GM23248 (cell line): Measurements from ENCODE around the gene ZBTB40. TPM values are rescaled to one million over a fixed set of nuclear protein-coding genes. Genes with fewer than 3 reads are reported as not detected.

Experiments used
- DNase-seq: peaks from one replicate; pipeline ENCODE4 v3.0.0-alpha.2; 2015
- H2AFZ ChIP-seq: fragments of 200-600 bp; sonication (generic); 2 replicates; pipeline ENCODE4 v1.6.1; 2016; ENCODE audit warnings: antibody characterized with exemption
- H3F3A ChIP-seq: fragments of 200-600 bp; sonication (generic); 2 replicates; pipeline ENCODE4 v1.6.1; 2016; ENCODE audit warnings: mild to moderate bottlenecking, antibody characterized with exemption, mixed run types; ENCODE audit not compliant: insufficient read depth
- H3K27ac ChIP-seq: fragments of 200-600 bp; sonication (generic); 2 replicates; pipeline ENCODE4 v1.5.1; 2016; ENCODE audit warnings: mild to moderate bottlenecking
- H3K27me3 ChIP-seq: fragments of 200-600 bp; sonication (generic); replicated peaks from 2 replicates; pipeline ENCODE4 v1.6.1; 2016; ENCODE audit warnings: mild to moderate bottlenecking; ENCODE audit not compliant: insufficient read depth
- H3K36me3 ChIP-seq: fragments of 200-600 bp; sonication (generic); 2 replicates; pipeline ENCODE4 v1.6.1; 2016; ENCODE audit warnings: low read depth, mild to moderate bottlenecking
- H3K4me1 ChIP-seq: fragments of 200-600 bp; sonication (generic); 2 replicates; pipeline ENCODE4 v1.6.1; 2016; ENCODE audit warnings: mild to moderate bottlenecking; ENCODE audit not compliant: insufficient read depth
- H3K4me2 ChIP-seq: fragments of 200-600 bp; sonication (generic); one replicate; pipeline ENCODE4 v1.6.1; 2016; ENCODE audit warnings: mild to moderate bottlenecking; ENCODE audit not compliant: unreplicated experiment
- H3K4me3 ChIP-seq: fragments of 200-600 bp; sonication (generic); 2 replicates; pipeline ENCODE4 v1.5.1; 2016; ENCODE audit warnings: mild to moderate bottlenecking
- H3K79me2 ChIP-seq: fragments of 200-600 bp; sonication (generic); 2 replicates; pipeline ENCODE4 v1.6.1; 2016; ENCODE audit warnings: mild to moderate bottlenecking; ENCODE audit not compliant: insufficient read depth
- H3K9ac ChIP-seq: fragments of 200-600 bp; sonication (generic); 2 replicates; pipeline ENCODE4 v1.6.1; 2016; ENCODE audit warnings: mild to moderate bottlenecking
- H3K9me2 ChIP-seq: fragments of 200-600 bp; sonication (generic); 2 replicates; pipeline ENCODE4 v1.6.1; 2016; ENCODE audit warnings: mixed run types, mild to moderate bottlenecking, moderate library complexity; ENCODE audit not compliant: insufficient read depth
- H3K9me3 ChIP-seq: fragments of 200-600 bp; sonication (generic); one replicate; pipeline ENCODE4 v1.6.1; 2017; ENCODE audit warnings: low read depth
- H4K20me1 ChIP-seq: fragments of 200-600 bp; sonication (generic); 2 replicates; pipeline ENCODE4 v1.6.0; 2016; ENCODE audit not compliant: insufficient read depth
- EZH2 ChIP-seq: fragments of 200-600 bp; sonication (generic); IDR thresholded peaks from 2 replicates; pipeline ENCODE4 v1.6.1; 2018; ENCODE audit warnings: antibody characterized with exemption, mild to moderate bottlenecking; ENCODE audit not compliant: insufficient read depth, poor library complexity, severe bottlenecking
- EZH2phosphoT487 ChIP-seq: fragments of 200-600 bp; sonication (generic); IDR thresholded peaks from 2 replicates; pipeline ENCODE4 v1.6.1; 2018; ENCODE audit warnings: antibody characterized with exemption, moderate library complexity, mild to moderate bottlenecking, low read depth; ENCODE audit not compliant: insufficient read depth
- WGBS, 2 experiments: methylation state at CpG; one replicate each; pipeline ENCODE4 v1.1.6; 2015 to 2017; ENCODE audit warnings: low lambda C conversion rate in 2 of 2, low coverage in 1 of 2; ENCODE audit errors: missing lambda C conversion rate in 2 of 2; 5-methylcytosine and 5-hydroxymethylcytosine counted together
- in situ Hi-C: fragments of 300-500 bp; cut with MboI; formaldehyde crosslinking; loops from 2 replicates; pipeline ENCODE4 v1.15.0; 2020
- polyA plus RNA-seq: library from polyadenylated mRNA; unstranded; fragments of >200 nt; fragmentation: Nextera tagmentation; extraction: Ambion mirVana; gene quantifications from 2 replicates; pipeline ENCODE4 v1.2.1, GENCODE V29; 2016
- total RNA-seq: library from RNA; depleted of rRNA; stranded (reverse); fragments of >200 nt; shearing (Covaris generic); gene quantifications from 2 replicates; pipeline ENCODE4 v1.2.3, GENCODE V29; 2014

Gene ZBTB40
- total and polyA plus RNA-seq, 2 experiments from 2014 or later: 3.3 to 8.1 TPM

DNA sequence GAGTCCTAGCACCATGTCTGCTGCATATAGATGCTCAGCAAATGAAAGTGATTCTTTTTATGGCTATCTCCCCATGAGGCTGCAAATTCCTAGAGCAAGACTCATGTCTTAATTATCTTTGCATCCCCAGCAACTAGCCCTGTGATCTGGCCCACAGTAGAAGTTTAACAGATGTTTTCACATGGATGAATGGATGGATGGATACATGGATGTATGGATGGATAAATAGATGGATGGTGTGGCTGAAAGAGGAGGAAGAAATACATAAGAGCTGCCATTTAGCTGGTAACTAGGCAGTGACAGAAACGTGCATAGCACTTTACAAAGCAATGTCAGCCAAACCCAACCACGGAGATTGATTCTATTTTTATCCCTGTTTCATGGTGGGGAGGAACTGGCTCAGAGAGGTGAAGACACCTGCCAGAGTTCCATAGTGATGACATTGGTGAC, 32.7 kb upstream of the ZBTB40 start:
- Histone ChIP-seq H3K9me3 (no peaks in the 10 kb centered on the region), H3K4me1 (peaks cover 12% of the 10 kb centered on the region), H3K79me2 (no peaks in the 10 kb centered on the region), H4K20me1 (no peaks in the 10 kb centered on the region), H2AFZ (no peak overlapping the region), H3K27ac (no peak overlapping the region), H3F3A (no peaks in the 10 kb centered on the region), H3K9me2 (no peaks in the 10 kb centered on the region), H3K4me2 (peak overlapping the region; percentile 56), H3K36me3 (no peaks in the 10 kb centered on the region), H3K27me3 (no peaks in the 10 kb centered on the region), H3K4me3 (no peak overlapping the region), H3K9ac (no peak overlapping the region)
- DNase-seq: peak; percentile 78
- WGBS, 2 experiments: 2 to 3% methylated on average over 2 of the region's 2 CpGs
- TF ChIP-seq EZH2 (no peak), EZH2phosphoT487 (no peak)
- in situ Hi-C loops: loop anchor here (10.0 kb wide), 1 partner anchor 304 kb away; no protein-coding TSS in a partner anchor

DNA sequence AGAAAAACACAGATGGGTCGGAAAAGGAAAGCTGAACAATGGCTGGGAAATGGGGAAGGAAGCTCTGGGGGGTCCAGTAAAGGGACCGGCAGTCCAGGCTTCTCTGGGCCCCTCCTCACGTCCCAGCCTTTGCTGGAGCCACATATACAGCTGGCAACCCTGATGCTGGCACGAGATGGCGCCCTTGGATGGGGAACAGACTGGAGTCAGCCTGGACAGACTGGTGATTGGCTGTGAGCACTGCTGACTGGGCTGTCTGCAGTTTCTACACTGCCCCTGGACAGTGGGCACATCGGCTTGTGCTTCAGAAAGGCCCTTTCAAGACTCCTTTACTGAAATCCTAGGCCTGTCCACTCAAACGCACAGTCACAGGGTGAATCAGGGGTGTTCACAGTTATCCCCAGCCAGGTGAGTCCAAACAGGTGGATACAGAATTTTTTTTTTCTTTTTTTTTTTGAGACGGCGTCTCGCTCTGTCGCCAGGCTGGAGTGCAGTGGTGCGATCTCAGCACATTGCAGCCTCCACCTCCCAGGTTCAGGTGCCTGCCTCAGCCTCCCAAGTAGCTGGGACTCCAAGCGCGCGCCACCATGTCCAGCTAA, 31.1 kb upstream of the ZBTB40 start:
- Histone ChIP-seq H3F3A (no peaks in the 10 kb centered on the region), H3K9ac (no peak overlapping the region), H3K36me3 (no peaks in the 10 kb centered on the region), H3K4me3 (no peak overlapping the region), H2AFZ (no peak overlapping the region), H3K4me1 (peaks cover 12% of the 10 kb centered on the region), H3K4me2 (no peak overlapping the region), H3K9me2 (no peaks in the 10 kb centered on the region), H3K27ac (no peak overlapping the region), H4K20me1 (no peaks in the 10 kb centered on the region), H3K9me3 (no peaks in the 10 kb centered on the region), H3K79me2 (no peaks in the 10 kb centered on the region), H3K27me3 (peaks cover 7% of the 10 kb centered on the region; the same call in 1 of the 2 replicates)
- TF ChIP-seq EZH2phosphoT487: no peak
- TF ChIP-seq EZH2: no peak
- 55 to 61% methylated on average over 14 to 15 of the region's 15 CpGs for WGBS, 2 experiments
- DNase-seq: peak; percentile 88
- in situ Hi-C loops: no loop called here

GRCh38 chr1:22426781-22427180, 24.9 kb upstream of the ZBTB40 start:
- TF ChIP-seq EZH2phosphoT487: no peak
- no peak for TF ChIP-seq EZH2
- no peaks in the 10 kb centered on the region for H4K20me1 ChIP-seq

DNA sequence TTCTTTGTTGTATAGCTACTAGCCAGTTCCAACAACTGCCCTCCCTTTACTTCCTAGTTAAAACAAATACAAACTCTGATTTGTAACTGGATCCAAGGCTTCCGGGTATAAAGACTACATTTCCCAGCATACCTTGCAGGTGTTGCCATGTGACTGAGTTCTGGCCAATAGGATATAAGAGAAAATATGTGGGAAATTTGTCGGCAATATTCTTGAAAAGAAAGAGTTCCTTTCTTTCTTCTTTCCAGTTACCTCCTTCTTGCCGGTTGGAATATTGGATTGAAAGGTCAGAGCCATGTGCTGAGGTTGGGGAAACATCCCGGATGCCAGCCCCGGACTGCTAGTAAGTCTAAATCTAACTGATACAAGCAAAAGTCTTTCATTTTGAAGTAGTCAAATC, 23.0 kb upstream of the ZBTB40 start:
- Histone ChIP-seq H3F3A (no peaks in the 10 kb centered on the region), H3K4me2 (no peak overlapping the region), H3K4me3 (no peak overlapping the region), H3K9ac (no peak overlapping the region), H3K27ac (no peak overlapping the region), H4K20me1 (no peaks in the 10 kb centered on the region), H3K36me3 (no peaks in the 10 kb centered on the region), H3K27me3 (peaks cover 11% of the 10 kb centered on the region; the same call in 1 of the 2 replicates), H3K4me1 (no peaks in the 10 kb centered on the region), H2AFZ (peak overlapping the region; percentile 73), H3K79me2 (no peaks in the 10 kb centered on the region), H3K9me2 (no peaks in the 10 kb centered on the region), H3K9me3 (no peaks in the 10 kb centered on the region)
- WGBS, 2 experiments: 73 to 77% methylated on average over 5 of the region's 5 CpGs
- in situ Hi-C loops: loop anchor here (25.0 kb wide), 1 partner anchor 509 kb away; no protein-coding TSS in a partner anchor
- peak; percentile 62 for DNase-seq
- no peak for TF ChIP-seq EZH2
- TF ChIP-seq EZH2phosphoT487: no peak

More at GRCh38 chr1:22426781-22427180, 24.9 kb upstream of the ZBTB40 start:
- Histone ChIP-seq H3K9ac (no peak overlapping the region), H2AFZ (no peak overlapping the region), H3K9me3 (no peaks in the 10 kb centered on the region), H3K27ac (no peak overlapping the region), H3K79me2 (no peaks in the 10 kb centered on the region), H3K4me3 (no peak overlapping the region), H3F3A (no peaks in the 10 kb centered on the region), H3K4me1 (no peaks in the 10 kb centered on the region), H3K4me2 (no peak overlapping the region), H3K9me2 (no peaks in the 10 kb centered on the region), H3K27me3 (peaks cover 11% of the 10 kb centered on the region; the same call in 1 of the 2 replicates), H3K36me3 (no peaks in the 10 kb centered on the region)
- in situ Hi-C loops: loop anchor here (25.0 kb wide), 1 partner anchor 511 kb away; no protein-coding TSS in a partner anchor
- WGBS, 2 experiments: 90 to 91% methylated on average over 4 of the region's 4 CpGs
- no peak for DNase-seq
